ENCODE measurements around the gene AFP. TPM values are rescaled to one million over a fixed set of nuclear protein-coding genes. Genes with fewer than 3 reads are reported as not detected.
A peak's percentile ranks its signal among the peaks of the same experiment; 100 is the strongest.
"Not testable (repeated sequence)": the region's sequence is repeated elsewhere in the genome, so short reads cannot be mapped to it uniquely, and the experiment has no call there.

AFP gene
- 1.1 and 1.8 TPM in 2 replicates for polyA plus RNA-seq (2011; rRNA removed)
- polyA plus RNA-seq (2012; cell fraction: cytosol; rRNA removed) = 1.4 and 1.7 TPM in 2 replicates
- 0.60 and 0.64 TPM in 2 replicates for polyA plus RNA-seq (2012; cell fraction: nucleus; rRNA removed)
- polyA plus RNA-seq (2017; fragmentation: RNase III; extraction: RNeasy Plus Mini Kit Qiagen cat#74134 plus additional on column Dnase treatment) = 4.0 to 4.5 TPM (median 4.5 TPM) in 3 replicates
- polyA minus RNA-seq (2011; rRNA and poly(A)+ RNA removed) = 0.54 TPM in 1 of 2 replicates, not detected in the other

DNA sequence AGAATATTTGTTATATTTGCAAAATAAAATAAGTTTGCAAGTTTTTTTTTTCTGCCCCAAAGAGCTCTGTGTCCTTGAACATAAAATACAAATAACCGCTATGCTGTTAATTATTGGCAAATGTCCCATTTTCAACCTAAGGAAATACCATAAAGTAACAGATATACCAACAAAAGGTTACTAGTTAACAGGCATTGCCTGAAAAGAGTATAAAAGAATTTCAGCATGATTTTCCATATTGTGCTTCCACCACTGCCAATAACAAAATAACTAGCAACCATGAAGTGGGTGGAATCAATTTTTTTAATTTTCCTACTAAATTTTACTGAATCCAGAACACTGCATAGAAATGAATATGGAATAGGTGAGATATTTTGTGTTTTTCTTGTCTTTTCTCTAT is at the start of gene AFP:
Gene AFP, plus strand, starts transcription at position 238 of the 400 bp plus-strand sequence. Its CDS starts 42 bp downstream, at position 280.
- no peak within 1 kb of the TSS for H3K4me2 ChIP-seq
- CTCF ChIA-PET = interaction anchor here (1.0 kb wide), 2 partner anchors 10 to 12 kb away, joined by 3 read pairs; no protein-coding TSS in a partner anchor

DNA sequence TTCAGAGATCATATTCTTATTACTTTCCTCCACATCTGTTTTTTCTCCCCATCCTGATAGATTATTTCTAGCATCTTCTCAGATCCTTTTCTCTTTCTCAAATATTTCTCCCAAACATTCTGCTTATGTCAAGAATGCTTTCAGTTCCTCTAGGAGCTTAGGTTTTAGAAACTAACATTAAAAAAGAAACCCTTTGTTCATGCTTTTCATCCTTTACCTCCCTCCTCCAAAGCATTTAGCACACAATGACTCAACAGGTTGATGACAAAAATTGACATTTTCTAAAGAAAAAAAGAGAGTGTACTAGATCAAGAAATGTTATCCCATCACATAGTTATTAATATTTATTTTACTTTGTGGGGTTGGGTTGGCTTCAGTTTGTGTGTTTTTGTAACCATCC is 48.5 kb upstream of the AFP start:
- ChIA-PET POLR2A (no interaction called here), CTCF (no interaction called here)
- ATAC-seq = no peak
- no peak overlapping the region for H3K4me3 ChIP-seq
- H3K27ac ChIP-seq = no peak overlapping the region
- no peaks in the 10 kb centered on the region for H3K9me3 ChIP-seq
- no peak overlapping the region for H3K4me2 ChIP-seq
- FAIRE-seq = no peak
- TF ChIP-seq RNF2 (IDR thresholded peaks at IDR 0.05; ENCODE audit: borderline replicate concordance, low read depth) = no peak
- TF ChIP-seq EHMT2 (IDR thresholded peaks at IDR 0.05; ENCODE audit: low read depth) = no peak
- TF ChIP-seq, protein P1, sequence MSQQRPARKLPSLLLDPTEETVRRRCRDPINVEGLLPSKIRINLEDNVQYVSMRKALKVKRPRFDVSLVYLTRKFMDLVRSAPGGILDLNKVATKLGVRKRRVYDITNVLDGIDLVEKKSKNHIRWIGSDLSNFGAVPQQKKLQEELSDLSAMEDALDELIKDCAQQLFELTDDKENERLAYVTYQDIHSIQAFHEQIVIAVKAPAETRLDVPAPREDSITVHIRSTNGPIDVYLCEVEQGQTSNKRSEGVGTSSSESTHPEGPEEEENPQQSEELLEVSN (IDR thresholded peaks at IDR 0.05; ENCODE audit: borderline replicate concordance, low read depth) = no peak
- no peak for TF ChIP-seq HOXA7 (CRISPR knock-in tag; IDR thresholded peaks at IDR 0.05)
- no peak for TF ChIP-seq HEYL (CRISPR knock-in tag; IDR thresholded peaks at IDR 0.05)
- no peak for TF ChIP-seq SREBF2 (IDR thresholded peaks at IDR 0.05)
- TF ChIP-seq FOSB (CRISPR knock-in tag; IDR thresholded peaks at IDR 0.05) = no peak
- TF ChIP-seq HDAC2 (IDR thresholded peaks at IDR 0.05) = no peak
- no peak for TF ChIP-seq ZC3H11A (IDR thresholded peaks at IDR 0.05)
- TF ChIP-seq SMC3 (IDR thresholded peaks at IDR 0.05) = no peak
- TF ChIP-seq JUNB (IDR thresholded peaks at IDR 0.05) = no peak
- no peaks in the 10 kb centered on the region for H3K4me1 ChIP-seq
- no peak for DNase-seq (ENCODE audit: low read depth in 1 of 2, low spot score in 1 of 2)

More for the DNA sequence above, at the start of gene AFP:
- Histone ChIP-seq H3K4me1 (no peaks in the 10 kb centered on the region), H3K27ac (no peak within 1 kb of the TSS), H3K9me3 (no peaks in the 10 kb centered on the region), H3K4me3 (no peak within 1 kb of the TSS)
- POLR2A ChIA-PET = no interaction called here
- FAIRE-seq = no peak
- 85% methylated on average over 1 of the region's 1 CpG for WGBS (ENCODE audit: missing lambda C conversion rate)
- TF ChIP-seq FOSB (CRISPR knock-in tag; IDR thresholded peaks at IDR 0.05) (no peak), EHF (CRISPR knock-in tag; IDR thresholded peaks at IDR 0.05) (no peak), RCOR1 (IDR thresholded peaks at IDR 0.05; ENCODE audit: low read depth, low read length) (no peak), TFCP2L1 (CRISPR knock-in tag; IDR thresholded peaks at IDR 0.05) (no peak), JUN (IDR thresholded peaks at IDR 0.05) (no peak)
- TF ChIP-seq, protein P2, sequence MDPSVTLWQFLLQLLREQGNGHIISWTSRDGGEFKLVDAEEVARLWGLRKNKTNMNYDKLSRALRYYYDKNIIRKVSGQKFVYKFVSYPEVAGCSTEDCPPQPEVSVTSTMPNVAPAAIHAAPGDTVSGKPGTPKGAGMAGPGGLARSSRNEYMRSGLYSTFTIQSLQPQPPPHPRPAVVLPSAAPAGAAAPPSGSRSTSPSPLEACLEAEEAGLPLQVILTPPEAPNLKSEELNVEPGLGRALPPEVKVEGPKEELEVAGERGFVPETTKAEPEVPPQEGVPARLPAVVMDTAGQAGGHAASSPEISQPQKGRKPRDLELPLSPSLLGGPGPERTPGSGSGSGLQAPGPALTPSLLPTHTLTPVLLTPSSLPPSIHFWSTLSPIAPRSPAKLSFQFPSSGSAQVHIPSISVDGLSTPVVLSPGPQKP (IDR thresholded peaks at IDR 0.05; ENCODE audit: low read depth, low read length) = no peak
- TF ChIP-seq, protein P3, sequence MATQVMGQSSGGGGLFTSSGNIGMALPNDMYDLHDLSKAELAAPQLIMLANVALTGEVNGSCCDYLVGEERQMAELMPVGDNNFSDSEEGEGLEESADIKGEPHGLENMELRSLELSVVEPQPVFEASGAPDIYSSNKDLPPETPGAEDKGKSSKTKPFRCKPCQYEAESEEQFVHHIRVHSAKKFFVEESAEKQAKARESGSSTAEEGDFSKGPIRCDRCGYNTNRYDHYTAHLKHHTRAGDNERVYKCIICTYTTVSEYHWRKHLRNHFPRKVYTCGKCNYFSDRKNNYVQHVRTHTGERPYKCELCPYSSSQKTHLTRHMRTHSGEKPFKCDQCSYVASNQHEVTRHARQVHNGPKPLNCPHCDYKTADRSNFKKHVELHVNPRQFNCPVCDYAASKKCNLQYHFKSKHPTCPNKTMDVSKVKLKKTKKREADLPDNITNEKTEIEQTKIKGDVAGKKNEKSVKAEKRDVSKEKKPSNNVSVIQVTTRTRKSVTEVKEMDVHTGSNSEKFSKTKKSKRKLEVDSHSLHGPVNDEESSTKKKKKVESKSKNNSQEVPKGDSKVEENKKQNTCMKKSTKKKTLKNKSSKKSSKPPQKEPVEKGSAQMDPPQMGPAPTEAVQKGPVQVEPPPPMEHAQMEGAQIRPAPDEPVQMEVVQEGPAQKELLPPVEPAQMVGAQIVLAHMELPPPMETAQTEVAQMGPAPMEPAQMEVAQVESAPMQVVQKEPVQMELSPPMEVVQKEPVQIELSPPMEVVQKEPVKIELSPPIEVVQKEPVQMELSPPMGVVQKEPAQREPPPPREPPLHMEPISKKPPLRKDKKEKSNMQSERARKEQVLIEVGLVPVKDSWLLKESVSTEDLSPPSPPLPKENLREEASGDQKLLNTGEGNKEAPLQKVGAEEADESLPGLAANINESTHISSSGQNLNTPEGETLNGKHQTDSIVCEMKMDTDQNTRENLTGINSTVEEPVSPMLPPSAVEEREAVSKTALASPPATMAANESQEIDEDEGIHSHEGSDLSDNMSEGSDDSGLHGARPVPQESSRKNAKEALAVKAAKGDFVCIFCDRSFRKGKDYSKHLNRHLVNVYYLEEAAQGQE (IDR thresholded peaks at IDR 0.05) = no peak
- no peak for DNase-seq (ENCODE audit: low read depth in 1 of 2, low spot score in 1 of 2)
- no peak for ATAC-seq

DNA sequence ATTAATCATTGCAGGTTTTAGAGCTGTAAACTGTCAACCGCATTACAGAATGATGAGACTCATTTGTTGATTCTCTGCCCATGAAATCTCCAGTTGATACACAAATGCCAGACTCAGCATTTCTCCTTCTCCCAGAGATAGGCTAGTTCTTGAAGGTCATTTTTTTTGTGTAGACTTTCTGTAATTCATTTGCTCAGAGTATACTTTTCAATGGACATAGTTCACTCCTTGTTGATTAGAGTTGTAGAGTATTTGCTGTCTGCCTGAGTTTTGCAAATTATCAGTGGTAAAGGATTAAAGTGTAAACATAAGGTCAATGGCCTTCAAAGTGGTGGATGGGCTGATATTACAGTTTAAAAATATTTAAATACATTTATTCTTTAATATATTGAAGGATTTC is 47.1 kb upstream of the AFP start:
- no peak overlapping the region for H3K4me3 ChIP-seq
- no peak overlapping the region for H3K4me2 ChIP-seq
- no peaks in the 10 kb centered on the region for H3K4me1 ChIP-seq
- no peak for ATAC-seq
- WGBS (ENCODE audit: missing lambda C conversion rate) = 81% methylated on average over 1 of the region's 1 CpG
- ChIA-PET POLR2A (no interaction called here), CTCF (interaction anchor here (0.8 kb wide), 1 partner anchor 47 kb away, joined by 3 read pairs; no protein-coding TSS in a partner anchor)
- no peak for FAIRE-seq
- DNase-seq (ENCODE audit: low read depth in 1 of 2, low spot score in 1 of 2) = no peak
- no peaks in the 10 kb centered on the region for H3K9me3 ChIP-seq
- TF ChIP-seq RNF2 (IDR thresholded peaks at IDR 0.05; ENCODE audit: borderline replicate concordance, low read depth) (no peak), MAFK (IDR thresholded peaks at IDR 0.05; ENCODE audit: partially characterized antibody) (peak; percentile 44), JUN (IDR thresholded peaks at IDR 0.05) (no peak), RFX5 (IDR thresholded peaks at IDR 0.05) (no peak)
- TF ChIP-seq, protein P1 (IDR thresholded peaks at IDR 0.05; ENCODE audit: borderline replicate concordance, low read depth) = no peak
- no peak overlapping the region for H3K27ac ChIP-seq

DNA sequence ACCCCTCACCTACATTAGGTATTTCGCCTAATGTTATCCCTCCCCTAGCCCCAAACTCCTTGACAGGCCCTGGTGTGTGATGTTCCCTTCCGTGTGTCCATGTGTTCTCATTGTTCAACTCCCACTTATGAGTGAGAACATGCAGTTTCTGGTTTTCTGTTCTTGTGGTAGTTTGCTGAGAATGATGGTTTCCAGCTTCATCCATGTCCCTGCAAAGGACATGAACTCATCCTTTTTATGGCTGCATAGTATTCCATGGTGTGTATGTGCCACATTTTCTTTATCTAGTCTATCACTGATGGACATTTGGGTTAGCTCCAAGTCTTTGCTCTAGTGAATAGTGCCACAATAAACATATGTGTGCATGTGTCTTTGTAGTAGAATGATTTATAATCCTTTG is 46.4 kb upstream of the AFP start:
- 62% methylated on average over 2 of the region's 2 CpGs for whole genome bisulfite sequencing (ENCODE audit: missing lambda C conversion rate)
- H3K4me1 ChIP-seq; FAIRE-seq; H3K4me3 ChIP-seq; H3K9me3 ChIP-seq; ATAC-seq; DNase-seq (ENCODE audit: low read depth in 1 of 2, low spot score in 1 of 2); POLR2A ChIA-PET; H3K27ac ChIP-seq; H3K4me2 ChIP-seq: not testable (repeated sequence)
- CTCF ChIA-PET = interaction anchor here (0.8 kb wide), 1 partner anchor 48 kb away, joined by 3 read pairs; no protein-coding TSS in a partner anchor
